Left ventricle myocardium inferior (tissue), 1 donor: ENCODE results near the gene GRID1. TPM values are rescaled to one million over a fixed set of nuclear protein-coding genes. Genes with fewer than 3 reads are reported as not detected.

Source experiments
- DNase-seq: peaks from one replicate; pipeline ENCODE4 v3.0.0-alpha.2; 2020
- H3K27ac ChIP-seq: fragments of 200-600 bp; replicated peaks from 2 replicates; pipeline ENCODE4 v1.8.0; 2021
- H3K27me3 ChIP-seq: fragments of 200-600 bp; 2 replicates; pipeline ENCODE4 v1.8.0; 2021; ENCODE audit warnings: low read depth
- H3K36me3 ChIP-seq: fragments of 200-600 bp; 2 replicates; pipeline ENCODE4 v1.8.0; 2021
- H3K4me1 ChIP-seq: fragments of 200-600 bp; 2 replicates; pipeline ENCODE4 v1.8.0; 2021
- H3K4me3 ChIP-seq: fragments of 200-600 bp; 2 replicates; pipeline ENCODE4 v1.8.0; 2021; ENCODE audit warnings: mild to moderate bottlenecking, moderate library complexity
- H3K9me3 ChIP-seq: fragments of 200-600 bp; replicated peaks from 2 replicates; pipeline ENCODE4 v1.8.0; 2021
- intact Hi-C: fragments of 100-400 bp; cut with micrococcal nuclease; formaldehyde crosslinking; loops from one replicate; pipeline ENCODE4 v1.11.0; 2022
- total RNA-seq: library from RNA; stranded (reverse); fragmentation: NEBNext Ultra II Directional; extraction: Animal tissue kit (Norgen Biotek cat#: 25700); gene quantifications from one replicate; pipeline ENCODE4 v1.2.1, GENCODE V29; 2021
- TF ChIP-seq, protein P1 (sequence below): fragments of 200-600 bp; IDR thresholded peaks from 2 replicates; pipeline ENCODE4 v1.8.0; 2021; ENCODE audit warnings: antibody characterized with exemption, mild to moderate bottlenecking, borderline replicate concordance
- donor health status: DM: no; HTN: yes; CAD: no; lungs with severe emphysema.

The GRID1 gene
- total RNA-seq, 1 donor from 2014 or later: 1.6 TPM

DNA sequence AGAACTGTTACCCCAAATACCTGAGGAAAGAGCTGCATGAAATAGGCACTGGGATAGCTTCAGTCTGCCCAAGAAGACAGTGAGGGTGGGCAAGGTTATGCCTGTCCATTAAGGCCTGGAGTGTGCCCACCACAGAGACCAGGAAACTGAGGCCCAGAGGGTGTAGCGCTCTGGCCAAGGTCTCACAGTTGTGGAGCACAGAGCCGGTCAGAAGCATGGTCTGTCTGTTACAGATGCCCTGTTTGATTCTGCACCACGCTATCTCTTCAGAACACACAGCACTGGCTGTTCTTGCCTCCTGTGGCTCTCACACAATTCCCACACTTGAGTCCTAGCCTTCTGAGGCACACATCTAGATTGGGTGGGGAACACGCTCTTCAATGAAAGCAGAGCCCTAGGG is 261.4 kb downstream of the GRID1 start:
- Histone ChIP-seq H3K36me3 (no peaks in the 10 kb centered on the region), H3K27ac (no peak overlapping the region), H3K9me3 (no peaks in the 10 kb centered on the region), H3K4me1 (no peaks in the 10 kb centered on the region), H3K27me3 (no peaks in the 10 kb centered on the region), H3K4me3 (no peak overlapping the region)
- no peak for DNase-seq
- TF ChIP-seq, protein P1, sequence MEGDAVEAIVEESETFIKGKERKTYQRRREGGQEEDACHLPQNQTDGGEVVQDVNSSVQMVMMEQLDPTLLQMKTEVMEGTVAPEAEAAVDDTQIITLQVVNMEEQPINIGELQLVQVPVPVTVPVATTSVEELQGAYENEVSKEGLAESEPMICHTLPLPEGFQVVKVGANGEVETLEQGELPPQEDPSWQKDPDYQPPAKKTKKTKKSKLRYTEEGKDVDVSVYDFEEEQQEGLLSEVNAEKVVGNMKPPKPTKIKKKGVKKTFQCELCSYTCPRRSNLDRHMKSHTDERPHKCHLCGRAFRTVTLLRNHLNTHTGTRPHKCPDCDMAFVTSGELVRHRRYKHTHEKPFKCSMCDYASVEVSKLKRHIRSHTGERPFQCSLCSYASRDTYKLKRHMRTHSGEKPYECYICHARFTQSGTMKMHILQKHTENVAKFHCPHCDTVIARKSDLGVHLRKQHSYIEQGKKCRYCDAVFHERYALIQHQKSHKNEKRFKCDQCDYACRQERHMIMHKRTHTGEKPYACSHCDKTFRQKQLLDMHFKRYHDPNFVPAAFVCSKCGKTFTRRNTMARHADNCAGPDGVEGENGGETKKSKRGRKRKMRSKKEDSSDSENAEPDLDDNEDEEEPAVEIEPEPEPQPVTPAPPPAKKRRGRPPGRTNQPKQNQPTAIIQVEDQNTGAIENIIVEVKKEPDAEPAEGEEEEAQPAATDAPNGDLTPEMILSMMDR: no peak
- intact Hi-C loops: no loop called here

DNA sequence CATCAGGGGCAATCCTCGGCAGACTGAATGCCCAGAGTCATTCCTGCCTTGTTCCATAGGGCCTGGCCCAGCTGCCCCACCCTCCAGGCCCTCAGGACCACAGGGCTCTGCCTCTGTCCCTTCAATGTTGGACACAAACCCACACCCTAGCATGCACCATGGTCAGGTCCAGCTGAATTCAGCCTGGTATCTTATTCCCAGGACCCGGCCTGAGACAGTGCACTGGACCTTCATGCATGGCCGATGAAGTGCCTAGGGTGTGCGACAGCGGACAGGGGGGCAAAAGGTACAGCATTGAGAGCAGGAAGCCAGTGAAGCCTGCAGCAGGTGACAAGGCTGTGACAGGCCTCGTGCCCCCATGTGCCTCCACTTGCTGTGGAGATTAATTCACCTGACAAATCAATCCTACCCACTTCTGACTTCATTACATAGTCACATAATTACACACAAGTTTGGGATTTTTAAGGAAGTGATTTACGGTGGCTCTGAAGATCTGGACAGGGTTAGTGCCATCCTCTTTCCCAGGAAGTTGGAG is 261.9 kb downstream of the GRID1 start:
- H3K27ac ChIP-seq: no peak overlapping the region
- intact Hi-C loops: no loop called here
- no peaks in the 10 kb centered on the region for H3K27me3 ChIP-seq
- no peak for DNase-seq
- no peaks in the 10 kb centered on the region for H3K36me3 ChIP-seq
- H3K4me3 ChIP-seq: no peak overlapping the region
- no peaks in the 10 kb centered on the region for H3K4me1 ChIP-seq
- TF ChIP-seq, protein P1: no peak
- H3K9me3 ChIP-seq: no peaks in the 10 kb centered on the region

DNA sequence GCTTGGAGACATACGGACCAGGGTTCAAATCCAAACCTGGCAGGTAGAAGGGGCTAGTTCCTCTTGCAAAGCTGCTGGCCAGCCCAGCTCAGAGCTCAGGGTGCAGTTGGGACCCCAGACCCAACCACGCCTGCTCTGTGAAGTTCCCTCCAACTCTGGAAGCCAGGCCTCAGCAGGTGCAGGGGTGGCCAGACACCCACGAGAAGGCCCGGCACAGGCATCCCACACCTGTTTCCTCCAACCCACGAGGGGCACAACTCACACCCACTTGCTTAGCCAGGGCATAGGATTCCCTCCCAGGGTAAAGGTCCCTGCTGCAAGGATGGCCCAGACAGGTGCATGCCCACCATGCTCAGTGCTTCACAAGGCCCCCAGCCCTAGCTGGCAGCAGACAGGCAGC is 262.4 kb downstream of the GRID1 start:
- Histone ChIP-seq H3K27me3 (no peaks in the 10 kb centered on the region), H3K36me3 (no peaks in the 10 kb centered on the region), H3K27ac (no peak overlapping the region), H3K4me1 (no peaks in the 10 kb centered on the region), H3K9me3 (no peaks in the 10 kb centered on the region), H3K4me3 (no peak overlapping the region)
- no peak for DNase-seq
- TF ChIP-seq, protein P1: no peak
- intact Hi-C loops: no loop called here

DNA sequence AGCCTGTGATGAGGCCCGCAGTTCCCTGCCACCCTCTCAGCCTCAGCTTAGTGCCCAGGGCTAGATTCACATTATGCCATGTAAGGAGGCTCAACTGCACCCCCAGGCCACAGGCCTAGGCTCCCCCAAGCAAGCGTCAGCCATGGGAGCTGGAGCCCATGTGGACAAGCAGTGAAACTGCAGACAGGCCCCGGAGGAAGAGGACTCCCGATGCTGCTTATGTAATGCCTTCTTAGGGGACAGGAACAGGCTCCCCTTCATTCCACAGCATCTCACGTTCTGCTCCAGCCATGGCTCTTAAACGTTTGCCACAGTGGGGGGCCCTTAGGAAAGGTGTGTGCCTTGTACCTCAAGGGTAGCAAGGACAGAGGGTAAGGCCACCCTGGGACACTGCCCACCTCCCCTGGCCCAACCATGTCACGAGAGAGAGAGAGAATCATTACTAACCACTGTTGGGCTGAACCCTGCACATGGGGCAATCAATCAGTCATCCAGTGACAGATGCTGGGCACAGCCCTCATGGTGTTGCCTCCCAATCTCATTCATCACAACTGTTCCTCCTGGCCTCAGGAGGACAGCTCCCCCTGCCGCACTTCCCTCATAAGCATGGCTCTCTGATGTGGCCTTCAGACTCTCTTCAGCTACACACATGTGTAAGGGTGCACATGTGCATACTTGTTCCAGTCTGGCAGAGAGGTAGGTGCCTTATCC is 263.0 kb downstream of the GRID1 start:
- Histone ChIP-seq H3K4me1 (no peaks in the 10 kb centered on the region), H3K9me3 (no peaks in the 10 kb centered on the region), H3K27ac (no peak overlapping the region), H3K4me3 (no peak overlapping the region), H3K36me3 (no peaks in the 10 kb centered on the region), H3K27me3 (no peaks in the 10 kb centered on the region)
- intact Hi-C loops: no loop called here
- TF ChIP-seq, protein P1: no peak
- no peak for DNase-seq

DNA sequence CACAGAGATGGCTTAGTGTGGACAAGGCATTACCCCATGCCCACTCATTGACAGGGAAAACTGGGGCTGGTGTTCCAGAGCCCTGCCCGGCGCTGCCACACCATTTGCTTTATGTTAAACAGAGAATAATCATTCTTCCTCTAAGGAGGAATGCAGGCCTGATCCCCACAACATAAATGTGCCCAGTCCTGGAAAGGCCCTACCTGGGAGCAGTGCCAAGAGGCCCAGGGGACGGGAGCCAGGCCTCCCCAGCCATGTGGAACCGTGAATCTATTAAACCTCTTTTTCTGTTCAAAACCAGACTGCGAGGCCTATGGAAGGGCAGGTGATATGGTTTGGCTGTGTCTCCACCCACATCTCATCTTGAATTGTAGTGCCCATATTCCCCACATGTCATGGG is 264.1 kb downstream of the GRID1 start:
- no peak for DNase-seq
- no peaks in the 10 kb centered on the region for H3K27me3 ChIP-seq
- TF ChIP-seq, protein P1: no peak
- no peak overlapping the region for H3K27ac ChIP-seq
- no peaks in the 10 kb centered on the region for H3K9me3 ChIP-seq
- no peaks in the 10 kb centered on the region for H3K36me3 ChIP-seq
- no peaks in the 10 kb centered on the region for H3K4me1 ChIP-seq
- intact Hi-C loops: no loop called here
- no peak overlapping the region for H3K4me3 ChIP-seq
